Gastroesophageal sphincter (tissue), 4 donors: Measurements from ENCODE around the gene RPEL1. TPM values are rescaled to one million over a fixed set of nuclear protein-coding genes. Genes with fewer than 3 reads are reported as not detected.

ENCODE experiments used
- ATAC-seq: fragments of 150-250 bp; one replicate; pipeline ENCODE4 v1.9.1; 2016; ENCODE audit warnings: mild to moderate bottlenecking, moderate library complexity
- H3K27ac ChIP-seq, 4 donors: fragments of 200-600 bp; sonication (generic) in 3 of 4; 1 replicate in 3 of 4; 2 replicates in 1 of 4; pipeline ENCODE4 v1.5.1; 2016 to 2019
- H3K27me3 ChIP-seq: fragments of 200-600 bp; sonication (generic); one replicate; pipeline ENCODE4 v1.5.1; 2019
- H3K36me3 ChIP-seq, 2 donors: fragments of 200-600 bp; sonication (generic); one replicate each; pipeline ENCODE4 v1.5.1; 2019; ENCODE audit warnings: control low read depth in 1 of 2
- H3K4me1 ChIP-seq, 3 donors: fragments of 200-600 bp; sonication (generic); 1 replicate in 2 of 3; 2 replicates in 1 of 3; pipeline ENCODE4 v1.5.1; 2016 to 2019; ENCODE audit warnings: control low read depth in 2 of 3
- H3K4me3 ChIP-seq, 2 donors: fragments of 200-600 bp; sonication (generic); one replicate each; pipeline ENCODE4 v1.5.1; 2019; ENCODE audit warnings: mild to moderate bottlenecking in 1 of 2, moderate library complexity in 1 of 2
- H3K9me3 ChIP-seq, 3 donors: fragments of 200-600 bp; sonication (generic); one replicate each; pipeline ENCODE4 v1.5.1; 2017 to 2019; ENCODE audit warnings: control low read depth in 2 of 3
- CTCF ChIP-seq, 4 experiments: fragments of 200-600 bp in 2 of 4; fragments of 450-650 bp in 2 of 4; sonication (generic) in 1 of 4; IDR thresholded peaks; one replicate each; pipeline ENCODE4 v1.5.1; 2017 to 2019; ENCODE audit warnings: antibody characterized with exemption in 4 of 4, mild to moderate bottlenecking in 2 of 4, moderate library complexity in 2 of 4
- EP300 ChIP-seq: sonication (generic); formaldehyde crosslinking; IDR thresholded peaks from one replicate; pipeline ENCODE4 v1.6.1; 2017; ENCODE audit warnings: antibody characterized with exemption, mild to moderate bottlenecking
- POLR2A ChIP-seq, 2 donors: fragments of 450-650 bp; IDR thresholded peaks; one replicate each; pipeline ENCODE4 v1.6.1; 2017; ENCODE audit warnings: antibody characterized with exemption in 2 of 2, mild to moderate bottlenecking in 2 of 2, moderate library complexity in 1 of 2
- POLR2AphosphoS5 ChIP-seq: sonication (generic); formaldehyde crosslinking; IDR thresholded peaks from one replicate; pipeline ENCODE4 v1.6.1; 2017; ENCODE audit warnings: antibody characterized with exemption
- WGBS, 2 donors: methylation state at CpG; one replicate each; pipeline ENCODE4 v1.1.5; 2018; ENCODE audit warnings: low coverage in 1 of 2; 5-methylcytosine and 5-hydroxymethylcytosine counted together
- total RNA-seq, 4 donors: library from RNA; depleted of rRNA; stranded (reverse); fragments of >200 nt; gene quantifications; one replicate each; pipeline ENCODE4 v1.1.0, GENCODE V29; 2016

Gene RPEL1
- total RNA-seq, 4 donors from 2014 or later: not detected

GRCh38 chr10:103262229-103262628 is 16.5 kb downstream of the RPEL1 start:
- H3K27ac ChIP-seq: no peak overlapping the region
- 67 to 75% methylated on average over 1 of the region's 3 CpGs for WGBS, 2 donors
- H3K36me3 ChIP-seq: no peaks in the 10 kb centered on the region
- no peaks in the 10 kb centered on the region for H3K9me3 ChIP-seq
- ATAC-seq: no peak
- H3K27me3 ChIP-seq: peaks cover 31% of the 10 kb centered on the region
- H3K4me1 ChIP-seq: no peaks in the 10 kb centered on the region
- no peak overlapping the region for H3K4me3 ChIP-seq
- no peak for TF ChIP-seq POLR2A (IDR thresholded peaks at IDR 0.05)
- TF ChIP-seq CTCF (IDR thresholded peaks at IDR 0.05): no peak
- TF ChIP-seq POLR2AphosphoS5: no peak
- no peak for TF ChIP-seq EP300

- ATAC-seq: no peak
- Histone ChIP-seq H3K9me3 (no peaks in the 10 kb centered on the region), H3K4me3 (no peak overlapping the region), H3K36me3 (no peaks in the 10 kb centered on the region), H3K27ac (no peak overlapping the region), H3K27me3 (peaks cover 49% of the 10 kb centered on the region), H3K4me1 (no peaks in the 10 kb centered on the region)
- TF ChIP-seq CTCF (IDR thresholded peaks at IDR 0.05): no peak
- no peak for TF ChIP-seq POLR2A (IDR thresholded peaks at IDR 0.05)
- 29 to 53% methylated on average over 7 to 11 of the region's 11 CpGs for WGBS, 2 donors
These were observed 20.1 kb downstream of the RPEL1 start for GRCh38 chr10:103265717-103266329.

GRCh38 chr10:103273041-103273441 is 27.4 kb downstream of the RPEL1 start:
- Histone ChIP-seq H3K9me3 (peaks cover 0 to 5% (median 0%) of the 10 kb centered on the region in 3 donors), H3K27ac (no peak overlapping the region), H3K4me3 (no peak overlapping the region), H3K36me3 (no peaks in the 10 kb centered on the region), H3K27me3 (peaks cover 48% of the 10 kb centered on the region), H3K4me1 (peaks cover 0 to 26% (median 8%) of the 10 kb centered on the region in 3 donors)
- peak; percentile 31 for ATAC-seq
- TF ChIP-seq EP300 (no peak), POLR2AphosphoS5 (no peak), CTCF (IDR thresholded peaks at IDR 0.05) (no peak), POLR2A (IDR thresholded peaks at IDR 0.05) (no peak)
- 15 to 29% methylated on average over 2 to 4 of the region's 4 CpGs for WGBS, 2 donors

GRCh38 chr10:103276251-103276895 is 30.7 kb downstream of the RPEL1 start:
- ATAC-seq: no peak
- Histone ChIP-seq H3K27me3 (peaks cover 69% of the 10 kb centered on the region), H3K27ac (no peak overlapping the region), H3K36me3 (no peaks in the 10 kb centered on the region), H3K9me3 (peaks cover 0 to 9% (median 0%) of the 10 kb centered on the region in 3 donors), H3K4me3 (peak overlapping the region in 1 of 2 donors; percentile 36), H3K4me1 (peaks cover 0 to 27% (median 8%) of the 10 kb centered on the region in 3 donors)
- 26 to 35% methylated on average over 3 to 7 of the region's 21 CpGs for WGBS, 2 donors
- TF ChIP-seq POLR2A (IDR thresholded peaks at IDR 0.05) (no peak), EP300 (no peak), POLR2AphosphoS5 (no peak), CTCF (IDR thresholded peaks at IDR 0.05) (no peak)
